Transverse colon (tissue), 4 donors: ENCODE data around the gene ARSG.

Source experiments
- CTCF ChIP-seq, 5 experiments: fragments of 200-600 bp in 3 of 5; fragments of 450-650 bp in 2 of 5; sonication (generic) in 3 of 5; IDR thresholded peaks; 1 replicate in 2 of 5; 2 replicates in 3 of 5; pipeline ENCODE4 v1.5.1; 2016 to 2017; ENCODE audit warnings: antibody characterized with exemption in 5 of 5, inconsistent platforms in 3 of 5, mild to moderate bottlenecking in 2 of 5, moderate library complexity in 1 of 5
- POLR2AphosphoS5 ChIP-seq, 3 donors: sonication (generic); formaldehyde crosslinking; IDR thresholded peaks; one replicate each; pipeline ENCODE4 v1.6.1; 2016; ENCODE audit warnings: antibody characterized with exemption in 3 of 3

- TF ChIP-seq CTCF (IDR thresholded peaks at IDR 0.05) = no peak
- TF ChIP-seq POLR2AphosphoS5 (IDR thresholded peaks at IDR 0.05) = no peak
These were observed 13.8 kb downstream of the ARSG start for GRCh38 chr17:68305142-68305541.
